SK-N-SH treated with all-trans-retinoic acid at 6 μM for 48 hours (cell line): ENCODE data around the gene ALDH4A1.

Source experiments
- ATAC-seq: fragments of 200-7000 bp; cut with Tn5 transposase; 3 replicates; pipeline ENCODE4 v1.9.1; 2020; ENCODE audit warnings: mild to moderate bottlenecking, moderate library complexity
- ARNTL ChIP-seq: fragments of 450-650 bp; formaldehyde crosslinking; IDR thresholded peaks from 2 replicates; pipeline ENCODE4 v1.5.0; 2020; ENCODE audit warnings: low read depth, mild to moderate bottlenecking, moderate library complexity, borderline replicate concordance
- BACH2 ChIP-seq: fragments of 250-450 bp; sonication (Bioruptor Pico); IDR thresholded peaks from 2 replicates; pipeline ENCODE4 v1.9.0; 2021; ENCODE audit warnings: mild to moderate bottlenecking, borderline replicate concordance
- CSDC2 ChIP-seq: fragments of 250-450 bp; sonication (Bioruptor Pico); IDR thresholded peaks from 2 replicates; pipeline ENCODE4 v1.5.0; 2020; ENCODE audit warnings: mild to moderate bottlenecking, moderate library complexity
- ESRRG ChIP-seq: fragments of 250-450 bp; sonication (Bioruptor Pico); IDR thresholded peaks from 2 replicates; pipeline ENCODE4 v1.6.1; 2021; ENCODE audit warnings: mild to moderate bottlenecking
- ISL1 ChIP-seq: fragments of 250-450 bp; sonication (Bioruptor Pico); IDR thresholded peaks from 2 replicates; pipeline ENCODE4 v2.1.2; 2022; ENCODE audit warnings: mild to moderate bottlenecking, moderate library complexity
- OSR1 ChIP-seq: fragments of 250-450 bp; sonication (Bioruptor Pico); IDR thresholded peaks from 2 replicates; pipeline ENCODE4 v1.8.0; 2022; ENCODE audit warnings: moderate library complexity, mild to moderate bottlenecking, inconsistent platforms
- POU6F1 ChIP-seq: fragments of 250-450 bp; sonication (Bioruptor Pico); IDR thresholded peaks from 2 replicates; pipeline ENCODE4 v1.8.0; 2021; ENCODE audit warnings: low read depth, mild to moderate bottlenecking, moderate library complexity, borderline replicate concordance
- PPARA ChIP-seq: fragments of 250-450 bp; sonication (Bioruptor Pico); IDR thresholded peaks from 2 replicates; pipeline ENCODE4 v1.5.0; 2020; ENCODE audit warnings: mild to moderate bottlenecking, borderline replicate concordance
- RARB ChIP-seq: fragments of 250-450 bp; sonication (Bioruptor Pico); IDR thresholded peaks from 2 replicates; pipeline ENCODE4 v1.8.0; 2021; ENCODE audit warnings: mild to moderate bottlenecking, moderate library complexity
- SNAI2 ChIP-seq: fragments of 250-450 bp; sonication (Bioruptor Pico); IDR thresholded peaks from 2 replicates; pipeline ENCODE4 v1.5.0; 2020; ENCODE audit warnings: mild to moderate bottlenecking, moderate library complexity
- TCF4 ChIP-seq: fragments of 250-450 bp; sonication (Bioruptor Pico); IDR thresholded peaks from 2 replicates; pipeline ENCODE4 v1.8.0; 2021; ENCODE audit warnings: mild to moderate bottlenecking, moderate library complexity, borderline replicate concordance
- TOX ChIP-seq: fragments of 250-450 bp; sonication (Bioruptor Pico); IDR thresholded peaks from 2 replicates; pipeline ENCODE4 v1.8.0; 2021; ENCODE audit warnings: mild to moderate bottlenecking, moderate library complexity, borderline replicate concordance
- ZC3H10 ChIP-seq: fragments of 250-450 bp; sonication (Bioruptor Pico); IDR thresholded peaks from 2 replicates; pipeline ENCODE4 v1.5.1; 2021; ENCODE audit warnings: mild to moderate bottlenecking, moderate library complexity
- ZFP3 ChIP-seq: fragments of 250-450 bp; sonication (Bioruptor Pico); IDR thresholded peaks from 2 replicates; pipeline ENCODE4 v1.5.0; 2020; ENCODE audit warnings: mild to moderate bottlenecking, moderate library complexity
- ZFP30 ChIP-seq: fragments of 450-650 bp; formaldehyde crosslinking; IDR thresholded peaks from 2 replicates; pipeline ENCODE4 v1.5.0; 2022; ENCODE audit warnings: mild to moderate bottlenecking, moderate library complexity
- ZNF565 ChIP-seq: fragments of 450-650 bp; formaldehyde crosslinking; conservative IDR thresholded peaks from 2 replicates; pipeline ENCODE4 v1.5.0; 2020; ENCODE audit warnings: low read depth, mild to moderate bottlenecking, moderate library complexity
- ZNF8 ChIP-seq: fragments of 450-650 bp; formaldehyde crosslinking; IDR thresholded peaks from 2 replicates; pipeline ENCODE4 v1.5.0; 2020; ENCODE audit warnings: mild to moderate bottlenecking, moderate library complexity
- TF ChIP-seq, protein P1 (sequence below): fragments of 250-450 bp; sonication (Bioruptor Pico); IDR thresholded peaks from 2 replicates; pipeline ENCODE4 v1.8.0; 2020; ENCODE audit warnings: mild to moderate bottlenecking, moderate library complexity, borderline replicate concordance
- TF ChIP-seq, protein P2 (sequence below): fragments of 250-450 bp; sonication (Bioruptor Pico); IDR thresholded peaks from 2 replicates; pipeline ENCODE4 v1.5.0; 2020; ENCODE audit warnings: mild to moderate bottlenecking, moderate library complexity
- TF ChIP-seq, protein P3 (sequence below): fragments of 250-450 bp; sonication (Bioruptor Pico); IDR thresholded peaks from 2 replicates; pipeline ENCODE4 v1.5.1; 2021; ENCODE audit warnings: mild to moderate bottlenecking, moderate library complexity
- TF ChIP-seq, protein P4 (sequence below): fragments of 250-450 bp; sonication (Bioruptor Pico); IDR thresholded peaks from 2 replicates; pipeline ENCODE4 v1.5.1; 2020; ENCODE audit warnings: low read depth, mild to moderate bottlenecking, moderate library complexity

ALDH4A1 gene

DNA sequence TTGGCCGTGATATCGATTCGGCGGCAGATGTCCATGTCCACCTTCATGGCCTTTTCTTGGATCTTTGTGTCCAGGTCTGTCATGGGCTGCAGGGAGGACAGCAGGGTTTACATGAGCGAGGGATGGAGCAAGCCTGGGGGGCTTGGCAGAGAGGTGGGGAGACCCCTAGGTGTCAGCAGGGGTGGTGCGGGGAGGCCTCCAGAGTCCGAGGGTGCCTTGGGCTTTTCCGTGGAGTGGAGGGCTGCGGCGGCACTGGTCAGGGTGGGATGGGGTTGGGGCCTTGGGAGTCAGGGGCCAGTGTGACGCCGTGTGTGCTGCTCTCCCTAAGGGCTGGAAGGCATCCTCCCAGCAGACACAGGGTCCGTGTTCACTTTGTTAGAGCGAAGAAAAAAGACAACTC lies 16.1 kb upstream of the ALDH4A1 start:
- no peak for TF ChIP-seq RARB
- TF ChIP-seq ZNF565 (CRISPR knock-in tag), result no peak
- TF ChIP-seq ZFP3, result no peak
- TF ChIP-seq TCF4 (CRISPR knock-in tag), result no peak
- no peak for TF ChIP-seq ZC3H10 (CRISPR knock-in tag)
- TF ChIP-seq ESRRG (CRISPR knock-in tag), result no peak
- no peak for TF ChIP-seq ISL1 (CRISPR knock-in tag)
- TF ChIP-seq, protein P1, sequence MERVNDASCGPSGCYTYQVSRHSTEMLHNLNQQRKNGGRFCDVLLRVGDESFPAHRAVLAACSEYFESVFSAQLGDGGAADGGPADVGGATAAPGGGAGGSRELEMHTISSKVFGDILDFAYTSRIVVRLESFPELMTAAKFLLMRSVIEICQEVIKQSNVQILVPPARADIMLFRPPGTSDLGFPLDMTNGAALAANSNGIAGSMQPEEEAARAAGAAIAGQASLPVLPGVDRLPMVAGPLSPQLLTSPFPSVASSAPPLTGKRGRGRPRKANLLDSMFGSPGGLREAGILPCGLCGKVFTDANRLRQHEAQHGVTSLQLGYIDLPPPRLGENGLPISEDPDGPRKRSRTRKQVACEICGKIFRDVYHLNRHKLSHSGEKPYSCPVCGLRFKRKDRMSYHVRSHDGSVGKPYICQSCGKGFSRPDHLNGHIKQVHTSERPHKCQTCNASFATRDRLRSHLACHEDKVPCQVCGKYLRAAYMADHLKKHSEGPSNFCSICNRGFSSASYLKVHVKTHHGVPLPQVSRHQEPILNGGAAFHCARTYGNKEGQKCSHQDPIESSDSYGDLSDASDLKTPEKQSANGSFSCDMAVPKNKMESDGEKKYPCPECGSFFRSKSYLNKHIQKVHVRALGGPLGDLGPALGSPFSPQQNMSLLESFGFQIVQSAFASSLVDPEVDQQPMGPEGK (CRISPR knock-in tag), result no peak
- TF ChIP-seq PPARA (CRISPR knock-in tag), result no peak
- TF ChIP-seq, protein P2, sequence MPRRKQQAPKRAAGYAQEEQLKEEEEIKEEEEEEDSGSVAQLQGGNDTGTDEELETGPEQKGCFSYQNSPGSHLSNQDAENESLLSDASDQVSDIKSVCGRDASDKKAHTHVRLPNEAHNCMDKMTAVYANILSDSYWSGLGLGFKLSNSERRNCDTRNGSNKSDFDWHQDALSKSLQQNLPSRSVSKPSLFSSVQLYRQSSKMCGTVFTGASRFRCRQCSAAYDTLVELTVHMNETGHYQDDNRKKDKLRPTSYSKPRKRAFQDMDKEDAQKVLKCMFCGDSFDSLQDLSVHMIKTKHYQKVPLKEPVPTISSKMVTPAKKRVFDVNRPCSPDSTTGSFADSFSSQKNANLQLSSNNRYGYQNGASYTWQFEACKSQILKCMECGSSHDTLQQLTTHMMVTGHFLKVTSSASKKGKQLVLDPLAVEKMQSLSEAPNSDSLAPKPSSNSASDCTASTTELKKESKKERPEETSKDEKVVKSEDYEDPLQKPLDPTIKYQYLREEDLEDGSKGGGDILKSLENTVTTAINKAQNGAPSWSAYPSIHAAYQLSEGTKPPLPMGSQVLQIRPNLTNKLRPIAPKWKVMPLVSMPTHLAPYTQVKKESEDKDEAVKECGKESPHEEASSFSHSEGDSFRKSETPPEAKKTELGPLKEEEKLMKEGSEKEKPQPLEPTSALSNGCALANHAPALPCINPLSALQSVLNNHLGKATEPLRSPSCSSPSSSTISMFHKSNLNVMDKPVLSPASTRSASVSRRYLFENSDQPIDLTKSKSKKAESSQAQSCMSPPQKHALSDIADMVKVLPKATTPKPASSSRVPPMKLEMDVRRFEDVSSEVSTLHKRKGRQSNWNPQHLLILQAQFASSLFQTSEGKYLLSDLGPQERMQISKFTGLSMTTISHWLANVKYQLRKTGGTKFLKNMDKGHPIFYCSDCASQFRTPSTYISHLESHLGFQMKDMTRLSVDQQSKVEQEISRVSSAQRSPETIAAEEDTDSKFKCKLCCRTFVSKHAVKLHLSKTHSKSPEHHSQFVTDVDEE (CRISPR knock-in tag), result no peak
- TF ChIP-seq, protein P3, sequence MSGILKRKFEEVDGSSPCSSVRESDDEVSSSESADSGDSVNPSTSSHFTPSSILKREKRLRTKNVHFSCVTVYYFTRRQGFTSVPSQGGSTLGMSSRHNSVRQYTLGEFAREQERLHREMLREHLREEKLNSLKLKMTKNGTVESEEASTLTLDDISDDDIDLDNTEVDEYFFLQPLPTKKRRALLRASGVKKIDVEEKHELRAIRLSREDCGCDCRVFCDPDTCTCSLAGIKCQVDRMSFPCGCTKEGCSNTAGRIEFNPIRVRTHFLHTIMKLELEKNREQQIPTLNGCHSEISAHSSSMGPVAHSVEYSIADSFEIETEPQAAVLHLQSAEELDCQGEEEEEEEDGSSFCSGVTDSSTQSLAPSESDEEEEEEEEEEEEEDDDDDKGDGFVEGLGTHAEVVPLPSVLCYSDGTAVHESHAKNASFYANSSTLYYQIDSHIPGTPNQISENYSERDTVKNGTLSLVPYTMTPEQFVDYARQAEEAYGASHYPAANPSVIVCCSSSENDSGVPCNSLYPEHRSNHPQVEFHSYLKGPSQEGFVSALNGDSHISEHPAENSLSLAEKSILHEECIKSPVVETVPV, result no peak
- no peak for TF ChIP-seq TOX (CRISPR knock-in tag)
- TF ChIP-seq ZNF8, result no peak
- no peak for TF ChIP-seq ARNTL
- TF ChIP-seq CSDC2 (CRISPR knock-in tag), result no peak
- no peak for TF ChIP-seq BACH2 (CRISPR knock-in tag)
- TF ChIP-seq POU6F1 (CRISPR knock-in tag), result no peak
- TF ChIP-seq OSR1, result no peak
- ATAC-seq, result no peak

GRCh38 chr1:18917071-18917799 lies 14.9 kb upstream of the ALDH4A1 start:
- ATAC-seq, result no peak
- no peak for TF ChIP-seq ISL1 (CRISPR knock-in tag)
- TF ChIP-seq ZNF565 (CRISPR knock-in tag), result no peak
- TF ChIP-seq TOX (CRISPR knock-in tag), result no peak
- no peak for TF ChIP-seq ESRRG (CRISPR knock-in tag)
- TF ChIP-seq CSDC2 (CRISPR knock-in tag), result no peak
- TF ChIP-seq RARB, result no peak
- TF ChIP-seq SNAI2 (CRISPR knock-in tag), result no peak
- TF ChIP-seq POU6F1 (CRISPR knock-in tag), result no peak
- no peak for TF ChIP-seq ARNTL
- TF ChIP-seq ZNF8, result no peak
- no peak for TF ChIP-seq TCF4 (CRISPR knock-in tag)
- TF ChIP-seq ZFP30 (CRISPR knock-in tag), result no peak
- TF ChIP-seq, all 23 proteins: peak for 0

GRCh38 chr1:18915341-18915740 lies 13.0 kb upstream of the ALDH4A1 start:
- no peak for ATAC-seq
- no peak for TF ChIP-seq ZNF8
- TF ChIP-seq, protein P4, sequence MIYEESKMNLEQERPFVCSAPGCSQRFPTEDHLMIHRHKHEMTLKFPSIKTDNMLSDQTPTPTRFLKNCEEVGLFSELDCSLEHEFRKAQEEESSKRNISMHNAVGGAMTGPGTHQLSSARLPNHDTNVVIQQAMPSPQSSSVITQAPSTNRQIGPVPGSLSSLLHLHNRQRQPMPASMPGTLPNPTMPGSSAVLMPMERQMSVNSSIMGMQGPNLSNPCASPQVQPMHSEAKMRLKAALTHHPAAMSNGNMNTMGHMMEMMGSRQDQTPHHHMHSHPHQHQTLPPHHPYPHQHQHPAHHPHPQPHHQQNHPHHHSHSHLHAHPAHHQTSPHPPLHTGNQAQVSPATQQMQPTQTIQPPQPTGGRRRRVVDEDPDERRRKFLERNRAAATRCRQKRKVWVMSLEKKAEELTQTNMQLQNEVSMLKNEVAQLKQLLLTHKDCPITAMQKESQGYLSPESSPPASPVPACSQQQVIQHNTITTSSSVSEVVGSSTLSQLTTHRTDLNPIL (CRISPR knock-in tag), result no peak
- TF ChIP-seq CSDC2 (CRISPR knock-in tag), result no peak
- TF ChIP-seq ESRRG (CRISPR knock-in tag), result no peak
- TF ChIP-seq ZFP3, result no peak
- TF ChIP-seq SNAI2 (CRISPR knock-in tag), result no peak
